ENCODE data around the gene POC5.
"Not testable (repeated sequence)": the region's sequence is repeated elsewhere in the genome, so short reads cannot be mapped to it uniquely, and the experiment has no call there.

POC5 gene

DNA sequence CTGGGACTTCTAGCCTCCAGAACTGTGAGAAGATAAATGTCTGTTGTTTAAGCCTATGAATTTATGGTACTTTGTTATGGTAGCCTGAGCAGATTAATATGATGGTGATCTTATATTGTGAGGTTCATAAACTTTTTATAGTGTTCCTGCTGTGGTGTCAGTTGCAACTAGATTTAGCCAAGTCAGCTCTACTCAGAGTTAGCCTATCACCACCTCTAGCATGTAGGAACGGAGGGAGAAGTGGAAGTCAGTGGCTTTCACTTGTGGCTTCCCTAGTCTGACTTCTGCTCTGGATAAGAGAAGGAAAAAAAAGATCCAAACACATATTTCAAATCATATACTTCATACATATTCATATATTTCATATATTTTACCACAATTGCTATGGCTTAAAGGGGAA, 6.6 kb downstream of the POC5 start:
- no peaks in the 10 kb centered on the region for H3K27me3 ChIP-seq (ENCODE audit: control insufficient read depth in 5 of 5, insufficient read depth in 4 of 5, low read length in 5 of 5)
- no peak overlapping the region for H3K4me3 ChIP-seq (ENCODE audit: low read depth in 1 of 5, low read length in 5 of 5)
- H3K27ac ChIP-seq (ENCODE audit: low read depth, low read length), result no peak overlapping the region
- H3K36me3 ChIP-seq (ENCODE audit: control insufficient read depth in 5 of 5, insufficient read depth in 5 of 5, low read length in 5 of 5), result peaks cover 3 to 16% (median 4%) of the 10 kb centered on the region in 5 donors
- H3K4me1 ChIP-seq (ENCODE audit: control insufficient read depth in 5 of 5, insufficient read depth in 5 of 5, low read length in 5 of 5), result peaks cover 0 to 3% (median 0%) of the 10 kb centered on the region in 5 donors
- no peaks in the 10 kb centered on the region for H3K9me3 ChIP-seq (ENCODE audit: control insufficient read depth in 5 of 5, low read length in 5 of 5)
- no peak overlapping the region for H3K9ac ChIP-seq (ENCODE audit: low read length in 5 of 5)

DNA sequence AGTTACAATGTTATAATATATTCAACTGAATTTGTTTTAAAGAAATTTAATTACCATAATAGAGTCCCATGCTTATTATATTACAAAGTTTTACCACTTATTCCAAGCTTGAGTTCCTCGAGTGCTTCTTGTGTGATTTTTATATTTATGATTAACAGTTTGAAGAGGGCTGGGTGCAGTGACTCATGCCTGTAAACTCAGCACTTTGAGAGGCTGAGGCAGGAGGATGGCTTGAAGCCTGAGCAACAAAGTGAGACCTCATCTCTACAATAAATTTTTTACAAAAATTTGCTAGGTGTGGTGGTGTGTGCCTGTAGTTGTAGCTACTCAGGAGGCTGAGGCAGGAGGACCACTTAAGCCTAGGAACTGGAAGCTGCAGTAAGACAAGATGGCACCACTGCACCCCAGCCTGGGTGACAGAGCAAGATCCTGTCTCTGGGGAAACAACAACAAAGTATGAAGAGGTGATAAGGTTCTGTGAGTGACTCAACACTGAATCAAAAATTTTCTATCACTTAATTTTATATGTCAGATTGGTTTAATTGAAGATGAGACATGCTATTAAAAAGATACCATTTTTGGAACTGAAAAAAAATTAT, 9.2 kb downstream of the POC5 start:
- Histone ChIP-seq H3K27ac (ENCODE audit: low read depth, low read length) (no peak overlapping the region), H3K4me3 (ENCODE audit: low read depth in 1 of 5, low read length in 5 of 5) (no peak overlapping the region), H3K27me3 (ENCODE audit: control insufficient read depth in 5 of 5, insufficient read depth in 4 of 5, low read length in 5 of 5) (no peaks in the 10 kb centered on the region), H3K9ac (ENCODE audit: low read length in 5 of 5) (no peak overlapping the region), H3K4me1 (ENCODE audit: control insufficient read depth in 5 of 5, insufficient read depth in 5 of 5, low read length in 5 of 5) (peaks cover 0 to 3% (median 0%) of the 10 kb centered on the region in 5 donors), H3K9me3 (ENCODE audit: control insufficient read depth in 5 of 5, low read length in 5 of 5) (no peaks in the 10 kb centered on the region), H3K36me3 (ENCODE audit: control insufficient read depth in 5 of 5, insufficient read depth in 5 of 5, low read length in 5 of 5) (peaks cover 3 to 17% (median 10%) of the 10 kb centered on the region in 5 donors)

DNA sequence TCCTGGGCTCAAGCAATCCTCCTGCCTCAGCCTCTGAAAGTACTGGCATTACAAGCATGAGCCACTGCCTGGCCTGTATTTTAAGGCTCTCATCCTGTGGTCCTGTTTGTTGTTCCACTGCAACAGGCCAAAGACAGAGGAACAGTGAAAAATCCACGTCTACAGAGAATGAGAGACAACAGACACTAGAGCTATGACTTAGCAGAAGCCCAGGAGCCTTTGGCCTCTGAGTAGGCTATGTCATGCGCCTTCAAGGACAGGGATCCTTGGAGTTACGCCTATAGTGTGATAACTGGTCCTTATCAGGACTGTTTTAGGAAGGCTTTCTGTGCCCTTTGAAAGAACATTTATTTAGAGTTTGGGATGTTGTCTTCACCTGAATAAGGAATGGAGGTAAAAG, 10.5 kb downstream of the POC5 start:
- H3K27ac ChIP-seq (ENCODE audit: low read depth, low read length), result no peak overlapping the region
- no peak overlapping the region for H3K9ac ChIP-seq (ENCODE audit: low read length in 5 of 5)
- H3K9me3 ChIP-seq (ENCODE audit: control insufficient read depth in 5 of 5, low read length in 5 of 5), result no peaks in the 10 kb centered on the region
- peaks cover 12 to 28% (median 15%) of the 10 kb centered on the region in 5 donors for H3K36me3 ChIP-seq (ENCODE audit: control insufficient read depth in 5 of 5, insufficient read depth in 5 of 5, low read length in 5 of 5)
- no peak overlapping the region for H3K4me3 ChIP-seq (ENCODE audit: low read depth in 1 of 5, low read length in 5 of 5)
- no peaks in the 10 kb centered on the region for H3K27me3 ChIP-seq (ENCODE audit: control insufficient read depth in 5 of 5, insufficient read depth in 4 of 5, low read length in 5 of 5)
- peaks cover 0 to 3% (median 0%) of the 10 kb centered on the region in 5 donors for H3K4me1 ChIP-seq (ENCODE audit: control insufficient read depth in 5 of 5, insufficient read depth in 5 of 5, low read length in 5 of 5)

DNA sequence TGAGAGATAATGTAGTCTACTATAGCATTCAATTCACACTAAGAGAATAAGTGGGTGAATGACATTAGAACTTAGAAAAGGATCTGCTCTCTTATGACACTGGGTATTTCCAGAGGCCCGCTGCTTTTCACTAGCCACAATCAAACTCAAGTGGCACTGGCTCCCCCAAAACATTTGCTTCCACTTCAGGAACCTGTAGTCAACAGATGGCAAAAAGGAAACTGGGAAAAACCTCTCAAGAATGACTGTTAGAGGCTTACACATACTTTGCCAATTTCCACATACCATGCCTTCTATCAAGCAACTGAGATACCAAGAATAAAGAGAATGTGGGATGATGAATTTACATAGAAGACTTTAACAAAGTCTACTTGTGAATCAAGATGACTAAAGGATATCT, 11.2 kb downstream of the POC5 start:
- no peak overlapping the region for H3K27ac ChIP-seq (ENCODE audit: low read depth, low read length)
- H3K4me1 ChIP-seq (ENCODE audit: control insufficient read depth in 5 of 5, insufficient read depth in 5 of 5, low read length in 5 of 5), result peaks cover 0 to 3% (median 0%) of the 10 kb centered on the region in 5 donors
- H3K4me3 ChIP-seq (ENCODE audit: low read depth in 1 of 5, low read length in 5 of 5), result no peak overlapping the region
- peaks cover 13 to 28% (median 16%) of the 10 kb centered on the region in 5 donors for H3K36me3 ChIP-seq (ENCODE audit: control insufficient read depth in 5 of 5, insufficient read depth in 5 of 5, low read length in 5 of 5)
- no peaks in the 10 kb centered on the region for H3K9me3 ChIP-seq (ENCODE audit: control insufficient read depth in 5 of 5, low read length in 5 of 5)
- H3K9ac ChIP-seq (ENCODE audit: low read length in 5 of 5), result no peak overlapping the region
- H3K27me3 ChIP-seq (ENCODE audit: control insufficient read depth in 5 of 5, insufficient read depth in 4 of 5, low read length in 5 of 5), result no peaks in the 10 kb centered on the region

DNA sequence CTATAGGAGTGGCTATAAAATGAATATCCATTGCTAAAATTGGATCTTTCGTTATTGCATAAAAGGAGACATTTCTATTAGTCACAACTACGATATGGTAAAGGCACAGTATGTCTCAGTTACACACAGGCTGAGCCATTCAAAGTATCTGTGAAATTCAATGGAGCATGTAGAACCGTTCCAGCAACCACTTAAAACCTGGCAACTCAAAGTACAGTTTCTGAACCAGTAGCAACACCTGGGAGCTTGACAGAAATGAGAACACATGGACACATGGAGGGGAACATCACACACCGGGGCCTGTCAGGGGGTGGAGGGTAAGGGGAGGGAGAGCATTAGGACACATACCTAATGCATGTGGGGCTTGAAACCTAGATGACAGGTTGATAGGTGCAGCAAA, 15.4 kb downstream of the POC5 start:
- H3K27ac ChIP-seq (ENCODE audit: low read depth, low read length), result no peak overlapping the region
- H3K4me1 ChIP-seq (ENCODE audit: control insufficient read depth in 5 of 5, insufficient read depth in 5 of 5, low read length in 5 of 5), result no peaks in the 10 kb centered on the region

DNA sequence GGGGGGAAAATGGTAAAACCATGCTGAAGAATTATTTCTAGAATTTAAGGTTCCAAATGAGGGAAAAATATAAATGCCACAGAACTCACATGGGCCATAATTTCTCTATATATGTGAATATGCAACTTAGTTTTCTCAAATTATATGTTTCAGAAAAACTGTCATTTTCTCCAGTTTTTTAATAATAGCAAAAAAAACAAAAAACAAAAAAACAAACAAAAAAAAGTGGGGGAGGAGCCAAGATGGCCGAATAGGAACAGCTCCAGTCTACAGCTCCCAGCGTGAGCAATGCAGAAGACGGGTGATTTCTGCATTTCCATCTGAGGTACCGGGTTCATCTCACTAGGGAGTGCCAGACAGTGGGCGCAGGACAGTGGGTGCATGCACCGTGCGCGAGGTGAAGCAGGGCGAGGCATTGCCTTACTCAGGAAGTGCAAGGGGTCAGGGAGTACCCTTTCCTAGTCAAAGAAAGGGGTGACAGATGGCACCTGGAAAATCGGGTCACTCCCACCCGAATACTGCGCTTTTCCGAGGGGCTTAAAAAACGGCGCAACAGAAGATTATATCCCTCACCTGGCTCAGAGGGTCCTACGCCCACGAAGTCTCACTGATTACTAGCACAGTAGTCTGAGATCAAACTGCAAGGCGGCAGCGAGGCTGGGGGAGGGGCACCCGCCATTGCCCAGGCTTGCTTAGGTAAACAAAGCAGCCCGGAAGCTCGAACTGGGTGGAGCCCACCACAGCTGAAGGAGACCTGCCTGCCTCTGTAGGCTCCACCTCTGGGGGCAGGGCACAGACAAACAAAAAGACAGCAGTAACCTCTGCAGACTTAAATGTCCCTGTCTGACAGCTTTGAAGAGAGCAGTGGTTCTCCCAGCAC, 21.5 kb downstream of the POC5 start:
- not testable (repeated sequence) for H3K9me3 ChIP-seq (ENCODE audit: control insufficient read depth in 5 of 5, low read length in 5 of 5); H3K4me1 ChIP-seq (ENCODE audit: control insufficient read depth in 5 of 5, insufficient read depth in 5 of 5, low read length in 5 of 5); H3K9ac ChIP-seq (ENCODE audit: low read length in 5 of 5); H3K27me3 ChIP-seq (ENCODE audit: control insufficient read depth in 5 of 5, insufficient read depth in 4 of 5, low read length in 5 of 5); H3K4me3 ChIP-seq (ENCODE audit: low read depth in 1 of 5, low read length in 5 of 5); H3K27ac ChIP-seq (ENCODE audit: low read depth, low read length)
- peaks cover 6 to 13% (median 12%) of the 10 kb centered on the region in 5 donors for H3K36me3 ChIP-seq (ENCODE audit: control insufficient read depth in 5 of 5, insufficient read depth in 5 of 5, low read length in 5 of 5)

More for the DNA sequence above, 15.4 kb downstream of the POC5 start:
- no peaks in the 10 kb centered on the region for H3K27me3 ChIP-seq (ENCODE audit: control insufficient read depth in 5 of 5, insufficient read depth in 4 of 5, low read length in 5 of 5)
- no peak overlapping the region for H3K4me3 ChIP-seq (ENCODE audit: low read depth in 1 of 5, low read length in 5 of 5)
- H3K9ac ChIP-seq (ENCODE audit: low read length in 5 of 5), result no peak overlapping the region
- H3K9me3 ChIP-seq (ENCODE audit: control insufficient read depth in 5 of 5, low read length in 5 of 5), result no peaks in the 10 kb centered on the region
- peaks cover 9 to 22% (median 14%) of the 10 kb centered on the region in 5 donors for H3K36me3 ChIP-seq (ENCODE audit: control insufficient read depth in 5 of 5, insufficient read depth in 5 of 5, low read length in 5 of 5)

DNA sequence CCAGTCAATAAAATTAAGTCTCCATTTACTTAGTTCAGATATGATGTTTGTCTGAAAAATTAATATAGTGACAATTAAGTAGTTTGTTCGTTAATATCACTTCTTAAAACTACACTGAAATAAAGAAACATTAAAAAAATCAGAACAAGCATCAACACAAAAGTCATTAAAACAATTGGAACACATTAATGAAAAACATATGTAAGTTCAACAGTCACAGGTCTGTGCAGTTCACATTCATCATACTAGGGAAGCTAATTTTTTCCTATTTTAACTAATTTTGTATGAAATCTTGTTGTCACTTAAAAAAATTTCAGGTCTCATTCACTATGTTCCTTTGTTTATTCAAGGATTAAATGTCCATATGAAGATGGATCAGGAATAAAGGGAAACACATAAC, 22.5 kb downstream of the POC5 start:
- H3K27ac ChIP-seq (ENCODE audit: low read depth, low read length), result no peak overlapping the region
- H3K9me3 ChIP-seq (ENCODE audit: control insufficient read depth in 5 of 5, low read length in 5 of 5), result no peaks in the 10 kb centered on the region
- H3K27me3 ChIP-seq (ENCODE audit: control insufficient read depth in 5 of 5, insufficient read depth in 4 of 5, low read length in 5 of 5), result no peaks in the 10 kb centered on the region
- H3K4me1 ChIP-seq (ENCODE audit: control insufficient read depth in 5 of 5, insufficient read depth in 5 of 5, low read length in 5 of 5), result no peaks in the 10 kb centered on the region
- peaks cover 8 to 22% (median 12%) of the 10 kb centered on the region in 5 donors for H3K36me3 ChIP-seq (ENCODE audit: control insufficient read depth in 5 of 5, insufficient read depth in 5 of 5, low read length in 5 of 5)
- no peak overlapping the region for H3K9ac ChIP-seq (ENCODE audit: low read length in 5 of 5)
- no peak overlapping the region for H3K4me3 ChIP-seq (ENCODE audit: low read depth in 1 of 5, low read length in 5 of 5)

DNA sequence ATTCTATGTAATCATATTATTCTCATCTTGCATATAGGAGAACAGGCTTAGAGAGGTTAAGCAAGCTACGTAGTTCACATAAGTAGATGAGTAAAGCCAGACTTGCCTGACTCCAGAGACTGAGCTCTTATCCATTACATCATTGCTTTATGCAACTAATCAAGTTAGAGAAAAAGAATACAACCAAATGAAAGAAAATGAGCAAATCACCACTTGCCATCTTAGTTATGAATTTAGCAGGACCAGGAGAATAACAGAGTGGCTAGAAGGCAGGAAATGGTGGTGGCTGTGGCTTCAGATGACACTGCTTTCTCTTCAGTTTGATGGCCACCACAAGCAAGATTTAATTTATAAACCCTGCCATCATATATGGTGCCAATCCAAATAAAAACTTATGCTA, 26.6 kb downstream of the POC5 start:
- H3K36me3 ChIP-seq (ENCODE audit: control insufficient read depth in 5 of 5, insufficient read depth in 5 of 5, low read length in 5 of 5), result peaks cover 12 to 40% (median 31%) of the 10 kb centered on the region in 5 donors
- H3K9me3 ChIP-seq (ENCODE audit: control insufficient read depth in 5 of 5, low read length in 5 of 5), result no peaks in the 10 kb centered on the region
- no peak overlapping the region for H3K9ac ChIP-seq (ENCODE audit: low read length in 5 of 5)
- no peak overlapping the region for H3K27ac ChIP-seq (ENCODE audit: low read depth, low read length)
- H3K4me3 ChIP-seq (ENCODE audit: low read depth in 1 of 5, low read length in 5 of 5), result no peak overlapping the region
- no peaks in the 10 kb centered on the region for H3K27me3 ChIP-seq (ENCODE audit: control insufficient read depth in 5 of 5, insufficient read depth in 4 of 5, low read length in 5 of 5)
- no peaks in the 10 kb centered on the region for H3K4me1 ChIP-seq (ENCODE audit: control insufficient read depth in 5 of 5, insufficient read depth in 5 of 5, low read length in 5 of 5)

DNA sequence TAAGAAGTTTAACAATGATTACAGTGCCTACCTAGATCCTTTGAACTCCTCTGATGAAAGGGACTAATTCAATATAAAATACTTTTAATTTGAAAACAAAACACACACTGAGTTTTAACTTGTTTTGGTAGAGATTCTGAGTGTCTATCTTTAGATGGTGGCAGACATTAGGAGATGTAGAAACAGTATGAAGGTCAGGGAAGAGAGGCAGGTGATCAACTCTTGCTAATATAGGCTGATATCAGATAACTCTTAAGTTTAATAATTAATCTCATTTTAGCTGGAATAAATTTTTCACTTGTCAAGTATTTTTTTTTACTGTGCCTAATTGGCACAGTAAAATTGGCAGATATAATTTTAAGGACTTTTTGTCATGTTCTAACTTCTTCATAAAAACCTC, 30.8 kb downstream of the POC5 start:
- peaks cover 10 to 50% (median 23%) of the 10 kb centered on the region in 5 donors for H3K36me3 ChIP-seq (ENCODE audit: control insufficient read depth in 5 of 5, insufficient read depth in 5 of 5, low read length in 5 of 5)
- H3K4me1 ChIP-seq (ENCODE audit: control insufficient read depth in 5 of 5, insufficient read depth in 5 of 5, low read length in 5 of 5), result no peaks in the 10 kb centered on the region
- H3K9ac ChIP-seq (ENCODE audit: low read length in 5 of 5), result no peak overlapping the region
- no peaks in the 10 kb centered on the region for H3K9me3 ChIP-seq (ENCODE audit: control insufficient read depth in 5 of 5, low read length in 5 of 5)
- no peak overlapping the region for H3K27ac ChIP-seq (ENCODE audit: low read depth, low read length)
- no peaks in the 10 kb centered on the region for H3K27me3 ChIP-seq (ENCODE audit: control insufficient read depth in 5 of 5, insufficient read depth in 4 of 5, low read length in 5 of 5)
- H3K4me3 ChIP-seq (ENCODE audit: low read depth in 1 of 5, low read length in 5 of 5), result no peak overlapping the region

DNA sequence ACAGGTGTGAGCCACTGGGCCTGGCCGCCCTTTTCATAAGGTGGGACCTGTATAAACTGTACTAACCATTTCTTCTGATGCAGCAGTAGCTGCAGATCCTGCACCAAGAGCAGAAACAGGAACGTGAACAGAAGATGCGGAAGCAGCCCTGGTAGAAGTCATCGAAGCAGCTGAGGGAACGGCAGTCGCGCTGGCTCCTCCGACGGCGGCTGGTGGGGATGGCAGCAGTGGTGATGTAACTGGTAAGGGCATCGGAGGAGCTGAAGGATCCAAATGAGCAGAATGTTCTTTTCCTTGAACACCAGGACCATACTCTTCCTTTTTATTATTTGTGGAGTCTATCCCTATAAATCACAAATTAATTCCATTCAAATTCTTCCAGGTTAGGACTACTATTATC, 32.1 kb downstream of the POC5 start:
- H3K4me1 ChIP-seq (ENCODE audit: control insufficient read depth in 5 of 5, insufficient read depth in 5 of 5, low read length in 5 of 5), result peaks cover 0 to 4% (median 0%) of the 10 kb centered on the region in 5 donors
- H3K36me3 ChIP-seq (ENCODE audit: control insufficient read depth in 5 of 5, insufficient read depth in 5 of 5, low read length in 5 of 5), result peaks cover 10 to 43% (median 23%) of the 10 kb centered on the region in 5 donors
- no peak overlapping the region for H3K4me3 ChIP-seq (ENCODE audit: low read depth in 1 of 5, low read length in 5 of 5)
- no peaks in the 10 kb centered on the region for H3K27me3 ChIP-seq (ENCODE audit: control insufficient read depth in 5 of 5, insufficient read depth in 4 of 5, low read length in 5 of 5)
- H3K9ac ChIP-seq (ENCODE audit: low read length in 5 of 5), result no peak overlapping the region
- no peaks in the 10 kb centered on the region for H3K9me3 ChIP-seq (ENCODE audit: control insufficient read depth in 5 of 5, low read length in 5 of 5)
- no peak overlapping the region for H3K27ac ChIP-seq (ENCODE audit: low read depth, low read length)

All from subcutaneous abdominal adipose tissue (tissue), 5 donors.